Thoracic aorta (tissue), 2 donors: ENCODE data around the gene WDFY2. TPM values are rescaled to one million over a fixed set of nuclear protein-coding genes. Genes with fewer than 3 reads are reported as not detected.

Experiments
- ATAC-seq: fragments of 150-250 bp; one replicate; pipeline ENCODE4 v1.8.0; 2017; ENCODE audit warnings: low read depth; ENCODE audit not compliant: insufficient number of reproducible peaks, low FRiP score
- DNase-seq: peaks from one replicate; pipeline ENCODE4 v3.0.0-alpha.2; 2020; ENCODE audit warnings: low spot score
- H3K27ac ChIP-seq, 2 donors: fragments of 200-600 bp; sonication (generic); 1 replicate in 1 of 2; 2 replicates in 1 of 2; pipeline ENCODE4 v1.5.1; 2016; ENCODE audit warnings: mild to moderate bottlenecking in 2 of 2, moderate library complexity in 2 of 2
- H3K27me3 ChIP-seq: fragments of 200-600 bp; sonication (generic); replicated peaks from 2 replicates; pipeline ENCODE4 v1.6.0; 2016; ENCODE audit warnings: mild to moderate bottlenecking; ENCODE audit not compliant: insufficient read depth
- H3K36me3 ChIP-seq: fragments of 200-600 bp; sonication (generic); one replicate; pipeline ENCODE4 v1.5.1; 2016
- H3K4me1 ChIP-seq, 2 donors: fragments of 200-600 bp; sonication (generic); 1 replicate in 1 of 2; 2 replicates in 1 of 2; pipeline versions ENCODE4 v1.5.1 to v1.6.0; 2016; ENCODE audit warnings: low read depth in 2 of 2, mild to moderate bottlenecking in 1 of 2; ENCODE audit not compliant: control insufficient read depth in 1 of 2
- H3K4me3 ChIP-seq: fragments of 200-600 bp; sonication (generic); 2 replicates; pipeline ENCODE4 v1.5.1; 2016; ENCODE audit warnings: mild to moderate bottlenecking
- H3K9me3 ChIP-seq: fragments of 200-600 bp; sonication (generic); 2 replicates; pipeline ENCODE4 v1.5.1; 2016
- CTCF ChIP-seq: fragments of 200-600 bp; sonication (generic); IDR thresholded peaks from one replicate; pipeline ENCODE4 v1.5.1; 2019; ENCODE audit warnings: antibody characterized with exemption
- total RNA-seq, 2 donors: library from RNA; depleted of rRNA; stranded (reverse); fragments of >200 nt; gene quantifications; one replicate each; pipeline versions ENCODE4 v1.1.0 to v1.2.3, GENCODE V29; 2016

WDFY2 gene
- total RNA-seq, 2 donors from 2014 or later = 14.6 to 19.3 TPM

DNA sequence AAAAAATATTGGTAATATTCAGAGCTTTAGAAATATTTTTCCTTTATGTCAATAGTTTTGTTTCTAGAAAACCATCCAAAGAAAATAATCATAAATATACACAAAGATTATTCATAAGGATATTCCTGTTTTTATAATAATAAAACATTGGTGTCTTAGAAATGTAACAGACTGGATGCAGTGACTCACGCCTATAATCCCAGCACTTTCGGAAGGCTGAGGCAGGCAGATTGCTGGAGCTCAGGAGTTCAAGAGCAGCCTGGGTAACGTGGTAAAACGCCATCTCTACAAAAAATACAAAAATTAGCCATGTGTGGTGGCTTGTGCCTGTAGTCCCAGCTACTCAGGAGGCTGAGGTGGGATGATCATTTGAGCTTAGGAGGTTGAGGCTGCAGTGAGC is 112.9 kb downstream of the WDFY2 start:
- Histone ChIP-seq H3K4me1 (peaks cover 24 to 28% of the 10 kb centered on the region in 2 donors), H3K9me3 (no peaks in the 10 kb centered on the region), H3K4me3 (peak overlapping the region; percentile 32), H3K36me3 (no peaks in the 10 kb centered on the region), H3K27me3 (no peaks in the 10 kb centered on the region), H3K27ac (peak overlapping the region; percentile 68 to 69)
- ATAC-seq (peak; percentile 43), DNase-seq (no peak)
- no peak for TF ChIP-seq CTCF

DNA sequence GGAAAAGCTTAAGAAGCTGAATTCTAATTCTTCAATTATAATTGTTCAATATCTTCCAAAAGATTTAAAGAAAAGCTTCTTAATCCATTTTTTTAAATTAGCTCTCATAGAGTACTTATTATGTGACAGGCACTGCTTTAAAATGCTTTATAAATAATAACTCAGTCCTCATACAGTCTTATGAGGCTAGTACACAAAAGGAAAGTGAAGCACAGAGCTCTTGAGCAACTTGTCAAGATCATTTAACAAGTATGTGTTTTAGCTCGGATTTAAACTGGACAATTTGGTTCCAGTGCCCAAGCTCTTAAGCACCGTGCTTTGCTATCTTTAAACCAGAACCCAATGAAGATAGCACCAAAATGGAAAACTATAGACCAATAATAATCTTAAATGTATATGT is 113.6 kb downstream of the WDFY2 start:
- no peak for TF ChIP-seq CTCF
- Histone ChIP-seq H3K27ac (peak overlapping the region; percentile 68 to 69), H3K4me3 (peak overlapping the region; percentile 32), H3K4me1 (peaks cover 24 to 28% of the 10 kb centered on the region in 2 donors), H3K9me3 (no peaks in the 10 kb centered on the region), H3K27me3 (no peaks in the 10 kb centered on the region), H3K36me3 (no peaks in the 10 kb centered on the region)
- ATAC-seq (no peak), DNase-seq (no peak)

- DNase-seq (no peak), ATAC-seq (no peak)
- Histone ChIP-seq H3K9me3 (no peaks in the 10 kb centered on the region), H3K36me3 (no peaks in the 10 kb centered on the region), H3K4me3 (peak overlapping the region; percentile 32), H3K4me1 (peaks cover 24 to 28% of the 10 kb centered on the region in 2 donors), H3K27me3 (no peaks in the 10 kb centered on the region), H3K27ac (peak overlapping the region in 1 of 2 donors; percentile 69)
- TF ChIP-seq CTCF = no peak
Measured at GRCh38 chr13:51698352-51698751, 114.1 kb downstream of the WDFY2 start.

DNA sequence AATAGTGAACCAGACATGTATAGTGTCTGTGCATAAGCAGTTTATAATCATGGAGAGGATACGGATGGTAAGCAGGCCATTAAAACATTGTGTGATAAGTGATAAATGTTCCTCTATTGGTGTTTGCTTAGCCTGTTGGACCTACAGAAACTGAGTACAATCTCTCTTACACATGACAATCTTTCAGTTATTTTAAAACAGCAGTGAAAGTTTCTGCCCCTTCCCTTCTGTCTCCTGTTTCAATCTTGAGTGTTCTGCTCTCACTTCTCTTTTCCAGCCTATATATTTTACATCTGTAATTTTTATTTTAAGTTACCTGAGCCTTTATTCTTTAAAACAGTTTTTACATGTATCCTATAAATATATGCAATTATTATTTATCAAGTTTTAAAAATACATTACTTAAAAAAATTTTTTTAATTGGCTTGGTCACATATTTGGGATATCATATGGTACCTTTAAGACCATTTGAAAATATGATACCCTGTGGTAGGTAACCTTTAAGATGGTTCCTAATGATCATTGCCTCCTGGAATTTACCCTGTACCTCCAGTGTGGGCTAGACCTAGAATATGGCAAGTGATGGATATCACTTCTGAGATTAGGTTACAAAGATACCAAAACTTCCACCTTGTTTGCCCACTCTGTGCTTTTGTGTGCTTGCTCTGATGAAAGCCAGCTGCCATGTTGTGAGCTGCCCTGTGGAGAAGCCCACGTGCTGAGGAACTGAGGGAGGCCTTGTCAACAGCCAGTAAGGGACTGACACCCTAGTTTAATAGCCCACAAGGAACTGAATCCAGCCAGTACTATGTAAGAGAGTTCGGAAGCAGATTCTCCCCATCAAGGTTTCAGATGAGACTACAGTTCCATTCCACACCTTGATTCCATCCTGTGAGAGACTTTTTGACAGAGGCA is 120.4 kb downstream of the WDFY2 start:
- Histone ChIP-seq H3K27ac (no peak overlapping the region), H3K4me1 (peaks cover 0 to 1% of the 10 kb centered on the region in 2 donors), H3K36me3 (peaks cover 4% of the 10 kb centered on the region), H3K4me3 (no peak overlapping the region), H3K9me3 (no peaks in the 10 kb centered on the region), H3K27me3 (no peaks in the 10 kb centered on the region)
- no peak for ATAC-seq
- DNase-seq = no peak
- no peak for TF ChIP-seq CTCF

DNA sequence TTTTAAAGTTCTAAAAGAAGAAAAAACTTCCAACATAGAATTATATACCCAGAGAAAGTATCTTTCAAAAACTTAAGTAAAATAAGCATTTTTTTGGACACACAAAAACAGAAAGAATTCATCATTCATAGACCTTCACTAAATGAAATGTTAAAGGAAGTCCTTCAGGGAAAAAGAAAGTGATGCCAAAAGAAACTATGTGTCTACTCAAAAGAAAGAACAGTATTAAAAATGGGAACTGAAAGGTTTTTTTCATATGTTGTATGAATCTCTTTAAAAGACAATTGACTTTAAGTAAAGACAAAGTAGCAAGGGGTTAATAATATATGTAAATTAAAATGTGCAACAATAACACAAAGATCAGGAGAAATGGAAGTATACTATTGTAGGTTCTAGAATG is 123.2 kb downstream of the WDFY2 start:
- H3K27me3 ChIP-seq = no peaks in the 10 kb centered on the region
- ATAC-seq = no peak

More for the DNA sequence above, 123.2 kb downstream of the WDFY2 start:
- TF ChIP-seq CTCF = no peak
- no peak overlapping the region for H3K4me3 ChIP-seq
- no peak overlapping the region for H3K27ac ChIP-seq
- DNase-seq = no peak
- H3K4me1 ChIP-seq = no peaks in the 10 kb centered on the region
- H3K9me3 ChIP-seq = no peaks in the 10 kb centered on the region
- peaks cover 4% of the 10 kb centered on the region for H3K36me3 ChIP-seq
